Cardiac atrium fibroblast (primary cell): ENCODE measurements around the gene SUPT20H. TPM values are rescaled to one million over a fixed set of nuclear protein-coding genes. Genes with fewer than 3 reads are reported as not detected.

Experiments used
- total RNA-seq: library from RNA; depleted of rRNA; stranded (reverse); fragments of >200 nt; gene quantifications from 2 replicates; pipeline ENCODE4 v1.2.3, GENCODE V29; 2015

Gene SUPT20H
- 28.5 and 30.5 TPM in 2 replicates for total RNA-seq

DNA sequence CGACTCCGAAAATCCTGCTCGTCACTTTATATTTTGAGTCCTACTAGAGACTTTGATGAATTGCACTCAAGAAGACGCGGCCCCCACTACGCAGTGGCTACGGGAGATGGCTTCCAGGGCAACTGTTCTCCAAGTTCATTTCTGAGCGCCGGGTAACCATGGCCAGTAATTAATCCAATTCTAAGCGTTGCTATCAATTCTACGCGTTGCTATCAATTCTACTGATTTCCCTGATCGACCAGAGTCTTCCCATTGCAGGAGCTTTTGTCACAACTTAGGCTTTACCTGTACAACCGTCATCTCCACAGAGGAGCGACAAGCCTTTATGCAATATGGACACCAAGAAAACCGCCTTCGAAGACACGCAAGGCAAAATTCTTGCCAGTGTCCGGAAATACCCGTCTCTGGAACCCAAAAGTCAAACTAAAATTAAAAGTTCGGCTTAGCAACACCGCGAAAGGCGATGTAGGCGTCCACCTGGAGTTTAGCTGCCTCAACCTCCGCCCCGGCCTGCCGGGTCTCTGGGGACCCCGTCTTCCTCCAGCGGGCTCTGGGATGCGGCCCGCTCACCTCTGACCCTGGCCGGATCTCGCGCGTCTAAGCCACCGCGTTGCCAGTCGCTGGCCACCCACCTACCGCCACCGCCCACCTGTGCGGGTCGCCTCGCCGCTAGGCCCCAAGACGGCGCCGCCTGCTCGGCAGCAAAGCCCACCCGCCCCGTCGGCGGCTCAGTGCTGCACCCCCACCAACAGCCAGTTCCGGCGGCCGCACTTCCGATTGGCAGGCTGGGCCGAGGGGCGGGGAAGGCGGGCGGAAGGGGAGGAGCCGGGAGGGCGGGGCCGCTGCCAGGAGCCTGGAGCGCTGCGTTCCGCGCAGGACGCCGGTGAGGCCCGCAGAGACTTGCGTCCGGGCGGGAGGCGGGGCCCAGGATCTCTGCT, at the start of gene SUPT20H:
TSS of gene SUPT20H (minus strand) at position 779 of the 938 bp plus-strand sequence. CDS start 8,198 bp downstream, outside the sequence.

DNA sequence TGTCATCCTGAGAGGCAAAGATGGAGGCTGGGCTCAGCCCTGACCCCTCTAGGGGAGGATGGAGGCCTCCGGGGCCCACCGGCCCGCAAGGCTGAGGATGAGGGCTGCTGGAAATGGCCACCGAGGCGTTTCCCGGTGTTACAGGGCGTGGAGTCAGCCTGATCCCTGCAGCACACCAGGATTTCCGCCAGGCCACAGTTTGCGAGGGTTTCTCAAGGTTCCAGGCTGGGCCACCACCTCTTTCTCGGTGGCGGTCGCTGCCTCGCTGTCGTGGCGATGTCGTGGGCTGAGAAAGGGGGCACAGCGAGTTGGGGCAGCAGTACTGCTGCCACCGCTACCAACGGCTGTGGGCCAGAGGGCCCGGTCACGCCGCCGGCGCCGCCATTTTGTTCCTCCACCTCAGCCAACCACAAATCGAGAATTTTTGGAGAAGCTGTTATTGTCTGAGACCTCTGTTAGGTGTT, 45.8 kb upstream of the SUPT20H start, which contains the start of gene CSNK1A1L:
TSS of gene CSNK1A1L (minus strand) at position 414 of the 464 bp plus-strand sequence. CDS start at position 6, 408 bp downstream.

DNA sequence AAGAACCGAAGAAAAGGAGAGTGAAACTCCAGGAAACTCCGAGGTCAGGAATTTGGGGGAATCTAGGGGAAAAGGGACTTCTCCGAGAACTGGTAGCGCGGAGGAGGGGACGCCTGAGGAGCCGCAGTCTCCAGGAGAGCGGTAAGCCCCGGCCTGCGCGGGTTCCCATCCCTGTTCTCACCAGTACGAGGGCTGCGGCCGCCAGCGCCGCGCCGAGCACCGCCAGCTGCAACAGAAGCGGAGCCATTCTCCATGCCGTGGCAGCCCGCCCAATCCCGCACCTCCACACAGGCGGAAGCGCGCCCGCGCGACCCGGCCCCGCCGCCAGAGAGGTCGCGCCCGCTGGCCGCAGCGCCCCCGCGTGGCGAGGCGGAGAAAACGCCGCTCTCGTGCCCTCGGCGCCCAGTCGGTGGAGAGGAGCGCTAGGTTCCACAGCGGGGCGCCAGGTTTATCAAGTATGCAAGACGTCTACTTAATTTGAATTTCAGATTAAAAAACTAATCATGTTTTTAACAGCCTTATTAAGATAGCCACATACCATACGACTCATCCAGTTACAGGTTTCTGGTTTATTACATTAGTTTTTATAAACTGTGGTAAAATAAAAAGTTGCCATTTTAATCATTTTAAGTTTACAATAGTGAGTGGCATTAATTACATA, 60.3 kb downstream of the SUPT20H start, which contains the start of gene ALG5:
TSS of gene ALG5 (minus strand) at position 287 of the 661 bp plus-strand sequence. CDS start at position 247, 40 bp downstream.

Other genes with a start within 250 kb of the SUPT20H start
- 0.90 and 1.5 TPM in 2 replicates for gene RFXAP, start 240.5 kb downstream of the SUPT20H start, total RNA-seq
- 7.0 and 7.3 TPM in 2 replicates for gene SMAD9, start 139.4 kb downstream of the SUPT20H start, total RNA-seq
- 33.7 and 41.3 TPM in 2 replicates for gene ALG5, start 60.3 kb downstream of the SUPT20H start, total RNA-seq
- 17.3 and 19.1 TPM in 2 replicates for gene EXOSC8, start 58.9 kb downstream of the SUPT20H start, total RNA-seq
- not detected in 2 replicates for gene CSNK1A1L, start 46.0 kb upstream of the SUPT20H start, total RNA-seq